GM18951 (cell line): ENCODE measurements around the gene RASAL2.
"Not testable (repeated sequence)": the region's sequence is repeated elsewhere in the genome, so short reads cannot be mapped to it uniquely, and the experiment has no call there.

Experiments
- POLR2A ChIP-seq: IDR thresholded peaks from 4 replicates; pipeline ENCODE4 v1.6.1; 2011; ENCODE audit warnings: mild to moderate bottlenecking; ENCODE audit not compliant: insufficient read length, insufficient read depth; ENCODE audit errors: extremely low read depth
- in situ Hi-C: fragments of 300-500 bp; cut with MboI; formaldehyde crosslinking; loops from one replicate; pipeline ENCODE4 v1.12.0; 2022; ENCODE audit warnings: low sequenced_read_pairs, mixed read lengths, inconsistent platforms; ENCODE audit not compliant: unreplicated experiment

The RASAL2 gene

DNA sequence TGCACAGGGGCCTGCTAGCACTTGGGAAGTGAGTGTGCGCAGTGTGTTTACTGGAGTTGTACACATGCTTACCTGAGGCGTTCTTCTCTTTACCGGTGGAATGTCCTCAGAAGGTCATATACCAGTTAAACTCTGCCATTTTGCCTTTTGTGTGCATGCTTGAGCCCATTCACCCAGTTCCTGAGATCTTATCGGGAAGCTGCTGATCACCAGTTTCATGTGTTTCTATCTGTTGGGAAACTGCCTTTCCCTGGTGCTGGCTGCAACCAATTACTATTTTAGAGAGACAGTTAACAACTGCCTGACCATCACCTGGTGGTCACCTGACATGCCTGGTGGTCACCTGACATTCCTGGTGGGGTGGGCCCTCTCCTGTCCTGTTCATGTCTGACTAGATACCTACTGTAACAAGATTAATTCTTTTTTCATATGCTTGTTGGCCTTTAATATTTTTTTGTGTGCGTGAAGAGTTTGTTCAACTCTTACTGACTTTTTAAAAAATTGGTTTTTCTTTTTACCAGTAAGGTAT lies 137.0 kb downstream of the RASAL2 start:
- in situ Hi-C loops: no loop called here
- no peak for TF ChIP-seq POLR2A

GRCh38 chr1:178232108-178232507 lies 138.2 kb downstream of the RASAL2 start:
- no peak for TF ChIP-seq POLR2A
- in situ Hi-C loops: no loop called here

DNA sequence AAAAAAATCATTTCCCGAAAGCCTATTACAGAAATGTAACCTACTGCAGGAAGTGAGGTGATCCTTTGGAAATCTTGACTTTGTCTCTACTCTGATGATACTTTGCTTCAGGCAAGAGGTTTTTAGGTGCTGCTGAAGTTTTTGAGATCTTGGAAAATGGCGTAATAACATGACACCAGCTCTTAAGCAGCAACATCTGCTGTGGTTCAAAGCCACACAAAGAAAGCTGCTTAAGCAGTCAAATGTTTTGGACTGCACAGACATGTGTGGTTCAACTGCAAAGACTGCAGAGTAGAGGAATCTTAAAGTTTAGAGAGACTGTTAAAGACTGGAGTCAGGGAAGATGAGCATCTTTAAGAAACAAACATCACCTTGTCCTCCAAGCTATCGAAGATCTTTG lies 139.0 kb downstream of the RASAL2 start:
- in situ Hi-C loops: no loop called here
- TF ChIP-seq POLR2A: no peak

DNA sequence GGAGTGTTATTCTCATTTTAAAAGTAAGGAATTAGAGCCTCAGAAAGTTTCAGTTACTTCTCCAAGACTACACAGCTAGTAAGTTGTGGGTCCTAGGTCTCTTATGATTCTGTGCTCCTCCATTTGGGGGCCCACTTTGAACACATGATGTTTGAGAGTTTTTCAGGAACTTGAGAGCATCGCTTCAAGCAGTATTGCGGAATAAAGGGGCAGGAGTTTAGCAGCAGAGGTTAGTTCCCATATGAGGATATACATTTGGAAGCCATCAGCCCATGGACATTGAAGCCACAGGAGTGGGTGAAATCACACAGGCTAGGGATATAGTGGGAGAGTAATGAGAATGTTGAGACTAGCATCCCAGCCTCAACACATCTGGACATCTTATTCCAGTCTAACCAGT lies 143.2 kb downstream of the RASAL2 start:
- in situ Hi-C loops: no loop called here
- TF ChIP-seq POLR2A: no peak

- no peak for TF ChIP-seq POLR2A
- in situ Hi-C loops: no loop called here
These were observed 145.0 kb downstream of the RASAL2 start for GRCh38 chr1:178238722-178239510.

DNA sequence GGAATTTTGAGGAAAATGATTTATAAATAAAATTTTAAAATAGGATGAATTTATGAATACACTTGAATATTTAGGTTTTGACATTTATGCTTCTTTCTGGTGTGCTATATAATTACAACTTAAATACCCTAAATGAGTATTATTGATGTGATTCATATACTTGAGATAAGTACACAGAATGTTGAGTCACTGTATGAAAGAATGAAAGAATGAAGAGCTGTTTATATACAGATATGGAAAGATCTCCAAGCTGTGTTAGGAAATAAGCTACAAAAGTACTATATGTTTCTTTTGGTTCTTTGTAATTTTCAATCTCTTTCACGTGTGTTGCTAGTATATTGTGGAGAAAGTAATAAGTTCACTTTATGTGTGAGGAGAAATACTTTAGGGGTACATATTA lies 147.2 kb downstream of the RASAL2 start:
- in situ Hi-C loops: no loop called here
- TF ChIP-seq POLR2A: no peak

- TF ChIP-seq POLR2A: no peak
- in situ Hi-C loops: no loop called here
These were observed 147.9 kb downstream of the RASAL2 start for GRCh38 chr1:178241837-178242236.

DNA sequence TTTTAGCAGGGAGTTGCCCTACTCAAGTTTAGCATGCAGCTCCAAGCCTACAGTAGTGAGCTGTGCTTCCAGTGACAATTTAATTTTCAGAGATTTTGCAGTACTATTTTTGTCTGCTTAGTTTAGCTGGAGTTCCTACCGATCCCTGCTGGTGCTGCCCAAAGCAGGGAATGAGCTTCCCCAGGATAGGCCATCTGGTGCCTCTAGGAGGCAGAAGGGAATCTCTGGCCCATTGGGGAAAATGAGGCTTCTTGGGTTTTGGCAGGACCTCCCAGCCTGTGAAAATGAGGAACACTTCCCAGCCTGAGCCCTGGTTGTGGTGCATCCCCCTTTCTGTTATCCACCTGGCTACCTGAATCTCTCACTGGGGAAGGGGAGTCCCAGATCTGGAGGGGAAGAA lies 149.2 kb downstream of the RASAL2 start:
- no peak for TF ChIP-seq POLR2A
- in situ Hi-C loops: no loop called here

DNA sequence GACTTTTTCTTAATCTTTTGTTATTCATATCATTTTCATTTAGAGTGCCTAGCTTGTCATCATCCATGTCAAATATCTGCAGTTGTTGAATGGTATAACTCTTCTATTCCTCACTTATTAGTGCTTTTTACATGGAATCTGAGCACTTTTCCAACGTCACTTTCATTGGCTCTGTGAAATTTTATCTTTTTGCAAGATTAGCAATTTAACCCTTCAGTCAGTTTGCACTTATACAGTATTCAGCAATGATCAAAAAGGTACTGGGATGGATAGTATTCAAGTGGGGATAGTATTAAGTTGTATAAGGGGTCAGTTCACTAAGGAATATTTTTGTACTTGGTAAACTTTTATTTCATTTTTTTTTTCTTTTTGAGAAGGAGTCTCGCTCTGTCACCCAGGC lies 150.0 kb downstream of the RASAL2 start:
- TF ChIP-seq POLR2A: no peak
- in situ Hi-C loops: no loop called here

DNA sequence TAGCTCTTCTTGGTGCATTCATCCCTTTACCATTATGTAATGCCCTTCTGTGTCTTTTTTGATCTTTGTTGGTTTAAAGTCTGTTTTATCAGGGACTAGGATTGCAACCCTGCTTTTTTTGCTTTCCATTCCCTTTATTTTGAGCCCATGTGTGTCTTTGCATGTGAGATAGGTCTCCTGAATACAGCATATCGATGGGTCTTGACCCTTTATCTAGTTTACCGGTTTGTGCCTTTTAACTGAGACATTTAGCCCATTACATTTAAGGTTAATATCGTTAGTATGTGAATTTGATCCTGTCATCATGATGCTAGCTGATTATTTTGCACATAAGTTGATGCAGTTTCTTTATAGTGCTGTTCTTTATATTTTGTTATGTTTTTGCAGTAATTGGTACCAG lies 154.4 kb downstream of the RASAL2 start:
- in situ Hi-C loops: not testable (repeated sequence)

GRCh38 chr1:178253581-178253980 lies 159.7 kb downstream of the RASAL2 start:
- in situ Hi-C loops: not testable (repeated sequence)

GRCh38 chr1:178254433-178254832 lies 160.5 kb downstream of the RASAL2 start:
- TF ChIP-seq POLR2A: no peak
- in situ Hi-C loops: no loop called here

DNA sequence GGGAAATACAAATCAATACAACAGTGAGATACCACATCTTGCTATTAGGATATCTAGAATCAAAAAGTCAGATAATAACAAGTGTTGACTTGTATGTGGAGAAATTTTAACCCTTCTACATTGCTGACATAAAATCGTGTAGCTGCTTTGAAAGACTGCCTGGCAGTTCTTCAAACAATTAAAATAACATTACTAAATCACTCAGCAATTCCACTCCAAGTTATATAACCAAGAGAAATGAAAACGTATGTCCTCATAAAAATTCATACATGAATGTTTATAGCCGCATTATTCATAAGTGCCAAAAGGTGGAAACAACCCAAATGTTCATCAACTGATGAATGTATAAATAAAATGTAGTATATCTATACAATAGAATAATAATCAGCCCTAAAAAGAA lies 164.6 kb downstream of the RASAL2 start:
- in situ Hi-C loops: no loop called here
- TF ChIP-seq POLR2A: no peak

- in situ Hi-C loops: no loop called here
- TF ChIP-seq POLR2A: no peak
These were observed 168.2 kb downstream of the RASAL2 start for GRCh38 chr1:178262120-178262500.

GRCh38 chr1:178263341-178263740 lies 169.4 kb downstream of the RASAL2 start:
- no peak for TF ChIP-seq POLR2A
- in situ Hi-C loops: no loop called here

DNA sequence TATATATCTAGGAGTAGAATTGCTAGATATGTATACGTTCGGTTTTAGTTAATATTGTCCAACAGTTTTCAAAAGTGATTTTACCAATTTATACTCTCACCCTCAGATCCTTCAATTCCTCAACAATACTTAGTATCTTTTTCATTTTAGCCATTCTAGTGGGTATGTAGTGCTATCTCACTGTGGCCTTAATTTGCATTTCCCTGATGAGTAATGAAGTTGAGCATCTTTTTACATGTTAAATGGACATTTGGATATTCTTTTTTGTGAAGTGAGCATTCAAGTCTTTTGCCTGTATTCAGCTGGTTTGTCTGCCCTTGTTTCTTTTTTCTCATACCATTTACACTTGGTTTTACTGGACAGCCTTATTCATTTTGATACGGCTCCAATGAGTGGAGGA lies 172.2 kb downstream of the RASAL2 start:
- in situ Hi-C loops: no loop called here
- no peak for TF ChIP-seq POLR2A
